Uterus (tissue), 4 donors: ENCODE results near the gene CACNA1B. TPM values are rescaled to one million over a fixed set of nuclear protein-coding genes. Genes with fewer than 3 reads are reported as not detected.
"Not testable (repeated sequence)": the region's sequence is repeated elsewhere in the genome, so short reads cannot be mapped to it uniquely, and the experiment has no call there.

Source experiments
- DNase-seq, 2 donors: peaks; one replicate each; pipeline ENCODE4 v3.0.0-alpha.2; 2019 to 2020
- H3K27ac ChIP-seq, 2 donors: fragments of 200-600 bp; sonication (generic); 1 replicate in 1 of 2; 2 replicates in 1 of 2; pipeline ENCODE4 v1.5.1; 2016 to 2018
- H3K27me3 ChIP-seq, 2 donors: fragments of 200-600 bp; sonication (generic); one replicate each; pipeline ENCODE4 v1.5.1; 2018 to 2019; ENCODE audit warnings: control low read depth in 1 of 2
- H3K36me3 ChIP-seq, 2 donors: fragments of 200-600 bp; sonication (generic); one replicate each; pipeline ENCODE4 v1.5.1; 2019; ENCODE audit warnings: control low read depth in 1 of 2
- H3K4me1 ChIP-seq, 2 donors: fragments of 200-600 bp; sonication (generic); one replicate each; pipeline ENCODE4 v1.5.1; 2018 to 2019; ENCODE audit warnings: control low read depth in 1 of 2
- H3K4me3 ChIP-seq, 2 donors: fragments of 200-600 bp; sonication (generic); 1 replicate in 1 of 2; 2 replicates in 1 of 2; pipeline ENCODE4 v1.5.1; 2018 to 2019; ENCODE audit warnings: mild to moderate bottlenecking in 1 of 2
- H3K9me3 ChIP-seq, 2 donors: fragments of 200-600 bp; sonication (generic); one replicate each; pipeline ENCODE4 v1.5.1; 2019; ENCODE audit warnings: control low read depth in 1 of 2
- CTCF ChIP-seq, 4 experiments: fragments of 200-600 bp in 2 of 4; fragments of 450-650 bp in 2 of 4; sonication (generic) in 2 of 4; IDR thresholded peaks; one replicate each; pipeline ENCODE4 v1.5.1; 2016 to 2019; ENCODE audit warnings: antibody characterized with exemption in 4 of 4, mild to moderate bottlenecking in 2 of 4, moderate library complexity in 1 of 4
- POLR2A ChIP-seq, 2 donors: fragments of 450-650 bp; IDR thresholded peaks; one replicate each; pipeline ENCODE4 v1.6.1; 2016; ENCODE audit warnings: antibody characterized with exemption in 2 of 2, mild to moderate bottlenecking in 1 of 2, moderate library complexity in 1 of 2
- intact Hi-C: fragments of 100-400 bp; cut with DNase I; formaldehyde crosslinking; loops from one replicate; pipeline ENCODE4 v1.15.1; 2023; ENCODE audit warnings: low total_unique reads
- total RNA-seq, 4 donors: library from RNA; depleted of rRNA in 3 of 4; stranded (reverse); fragments of >200 nt in 3 of 4; gene quantifications; one replicate each; pipeline versions ENCODE4 v1.1.0 to v1.2.4, GENCODE V29; 2014 to 2023
- donor health status: DM: yes; HTN: yes; CAD: no.

Gene CACNA1B
- total RNA-seq, 4 donors from 2014 or later = 0.12 to 0.97 TPM; not detected in 2

DNA sequence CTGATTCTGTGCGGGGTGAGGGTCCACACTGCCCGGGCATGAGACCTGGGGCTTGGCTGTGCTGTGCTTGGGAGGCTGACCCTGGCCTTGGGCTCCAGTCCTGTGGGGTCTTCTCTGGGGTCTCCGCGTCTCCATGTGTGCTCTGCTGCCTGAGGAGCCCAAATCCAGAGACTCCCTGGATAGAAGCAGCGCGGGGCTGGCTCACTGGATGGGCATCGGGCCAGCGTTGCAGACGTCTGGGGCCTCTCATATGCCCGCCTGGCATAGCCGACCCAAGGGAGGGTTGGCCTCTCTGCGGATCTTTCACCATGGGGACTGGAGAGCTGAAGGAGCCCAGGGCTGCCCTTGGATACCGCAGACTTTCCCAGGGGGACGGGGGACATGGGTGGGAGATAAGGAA, 12.4 kb downstream of the CACNA1B start:
- intact Hi-C loops, H3K4me3 ChIP-seq, H3K27ac ChIP-seq, DNase-seq, H3K36me3 ChIP-seq, H3K4me1 ChIP-seq, H3K9me3 ChIP-seq, H3K27me3 ChIP-seq: not testable (repeated sequence)

DNA sequence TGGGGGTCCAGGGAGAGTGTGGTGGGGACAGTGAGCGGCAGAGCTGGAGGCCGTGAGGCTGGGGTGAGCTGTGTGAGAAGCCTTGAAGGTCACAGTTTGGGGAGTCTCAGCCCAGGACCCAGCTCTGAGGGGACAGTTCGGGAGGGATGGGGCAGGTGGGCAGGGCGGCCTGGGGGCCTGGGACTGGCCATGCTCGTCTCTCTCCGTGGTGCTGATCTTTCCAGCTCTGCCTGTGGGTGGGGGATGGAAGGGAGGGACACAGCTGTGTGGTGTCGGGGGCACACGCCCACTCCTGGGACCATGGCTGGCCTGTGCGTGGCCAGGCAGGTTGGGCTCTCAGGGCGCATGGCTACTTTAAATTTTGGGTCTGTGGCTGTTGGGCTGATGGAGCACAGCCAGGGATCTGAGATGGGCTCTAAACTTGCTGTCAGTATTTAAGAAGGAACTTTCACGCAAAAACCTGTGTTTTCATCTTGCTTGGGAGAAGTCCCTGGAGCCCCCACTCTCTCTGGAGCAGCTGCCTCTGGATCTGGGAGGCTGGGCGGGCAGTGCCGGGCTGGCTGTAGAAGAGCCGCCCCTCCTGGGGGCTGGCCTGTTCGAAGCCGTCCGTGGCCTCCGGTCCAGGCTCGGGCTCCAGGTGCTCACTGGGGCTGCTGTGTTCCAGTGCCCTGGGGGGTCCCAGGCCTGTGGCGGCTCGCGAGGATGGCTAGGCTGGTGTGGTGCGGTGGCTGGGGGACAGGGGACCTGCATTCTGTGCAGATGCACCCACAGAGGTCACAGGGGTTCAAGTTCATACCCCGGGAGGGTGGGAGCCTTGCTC, 13.4 kb downstream of the CACNA1B start:
- H3K27ac ChIP-seq, DNase-seq, H3K9me3 ChIP-seq, H3K36me3 ChIP-seq, H3K27me3 ChIP-seq, H3K4me3 ChIP-seq, H3K4me1 ChIP-seq, intact Hi-C loops: not testable (repeated sequence)

GRCh38 chr9:137891588-137892423, 14.2 kb downstream of the CACNA1B start:
- intact Hi-C loops = no loop called here
- Histone ChIP-seq H3K4me3 (no peak overlapping the region), H3K27me3 (no peaks in the 10 kb centered on the region), H3K9me3 (no peaks in the 10 kb centered on the region), H3K27ac (no peak overlapping the region), H3K36me3 (no peaks in the 10 kb centered on the region), H3K4me1 (no peaks in the 10 kb centered on the region)
- no peak for DNase-seq
- TF ChIP-seq POLR2A (IDR thresholded peaks at IDR 0.05) (no peak), CTCF (IDR thresholded peaks at IDR 0.05) (no peak)

DNA sequence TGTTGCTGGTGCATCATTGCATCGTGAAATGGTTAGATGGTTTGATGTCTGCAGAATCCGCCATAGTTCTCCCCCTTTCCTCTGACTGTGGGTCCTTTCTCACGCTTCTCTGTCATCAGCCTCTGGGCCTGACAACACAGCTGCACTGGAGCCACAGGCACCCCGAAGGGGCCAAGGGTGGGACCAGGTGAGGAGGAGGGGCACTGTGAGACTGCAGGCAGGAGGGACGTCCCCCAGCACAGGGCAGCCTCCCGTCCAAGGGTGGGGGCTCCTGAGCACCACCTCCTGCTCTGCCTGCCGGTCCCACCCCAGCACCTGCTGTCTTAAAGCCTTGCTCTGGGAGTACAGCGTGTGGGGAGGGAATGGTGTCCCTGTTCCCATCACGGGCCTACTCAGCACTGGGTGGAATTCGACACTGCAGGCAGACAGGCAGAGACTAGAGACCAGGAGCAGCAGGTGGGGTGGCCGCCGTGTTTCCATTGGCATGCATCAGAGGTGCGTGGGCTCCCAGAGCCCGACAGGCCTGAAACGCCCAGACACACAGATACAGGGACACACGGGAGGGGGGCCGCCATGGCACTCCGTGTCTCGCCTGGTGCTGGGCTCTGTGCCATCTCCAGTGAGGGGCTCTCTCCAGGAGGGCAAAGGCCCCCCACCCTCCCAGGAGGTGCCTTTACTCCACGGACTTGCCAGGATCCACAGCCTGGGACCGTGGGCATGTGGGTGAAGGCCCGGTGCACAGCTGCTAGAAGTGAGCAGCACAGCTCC, 15.0 kb downstream of the CACNA1B start:
- H3K27ac ChIP-seq = no peak overlapping the region
- no peak overlapping the region for H3K4me3 ChIP-seq
- DNase-seq = no peak
- H3K27me3 ChIP-seq = no peaks in the 10 kb centered on the region
- TF ChIP-seq POLR2A (IDR thresholded peaks at IDR 0.05) (no peak), CTCF (IDR thresholded peaks at IDR 0.05) (no peak)
- intact Hi-C loops = no loop called here
- no peaks in the 10 kb centered on the region for H3K9me3 ChIP-seq
- H3K36me3 ChIP-seq = no peaks in the 10 kb centered on the region
- H3K4me1 ChIP-seq = no peaks in the 10 kb centered on the region

DNA sequence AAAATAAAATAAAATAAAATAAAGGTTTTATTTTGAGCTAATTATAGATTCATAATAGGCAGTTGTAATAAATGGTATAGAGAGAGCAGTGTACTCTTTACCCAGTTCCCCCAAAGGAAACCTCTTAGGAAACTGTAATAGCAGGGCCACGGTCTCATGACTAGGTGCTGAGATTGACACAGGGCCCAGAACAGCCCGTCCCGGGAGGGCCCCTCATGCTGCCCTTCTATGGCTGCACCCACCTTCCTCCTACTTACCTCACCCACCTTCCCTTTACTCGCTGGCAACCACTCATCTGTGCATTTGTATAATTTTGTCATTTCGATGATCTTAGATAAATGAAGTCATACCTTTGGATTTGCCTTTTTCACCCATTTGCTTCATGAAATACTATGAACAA, 16.1 kb downstream of the CACNA1B start:
- TF ChIP-seq CTCF (IDR thresholded peaks at IDR 0.05) (no peak), POLR2A (IDR thresholded peaks at IDR 0.05) (no peak)
- Histone ChIP-seq H3K36me3 (no peaks in the 10 kb centered on the region), H3K27me3 (no peaks in the 10 kb centered on the region), H3K27ac (no peak overlapping the region), H3K4me3 (no peak overlapping the region), H3K9me3 (no peaks in the 10 kb centered on the region), H3K4me1 (no peaks in the 10 kb centered on the region)
- no peak for DNase-seq
- intact Hi-C loops = no loop called here
